ENCODE data around the gene ERVV-1.

Gene ERVV-1

GRCh38 chr19:53034054-53034453 is 20.3 kb downstream of the ERVV-1 start:
- no peak for DNase-seq

GRCh38 chr19:53034948-53035675 is 21.4 kb downstream of the ERVV-1 start:
- DNase-seq = no peak

- DNase-seq = peak; percentile 17 to 74
These were observed 23.7 kb downstream of the ERVV-1 start for GRCh38 chr19:53037101-53038097.

DNA sequence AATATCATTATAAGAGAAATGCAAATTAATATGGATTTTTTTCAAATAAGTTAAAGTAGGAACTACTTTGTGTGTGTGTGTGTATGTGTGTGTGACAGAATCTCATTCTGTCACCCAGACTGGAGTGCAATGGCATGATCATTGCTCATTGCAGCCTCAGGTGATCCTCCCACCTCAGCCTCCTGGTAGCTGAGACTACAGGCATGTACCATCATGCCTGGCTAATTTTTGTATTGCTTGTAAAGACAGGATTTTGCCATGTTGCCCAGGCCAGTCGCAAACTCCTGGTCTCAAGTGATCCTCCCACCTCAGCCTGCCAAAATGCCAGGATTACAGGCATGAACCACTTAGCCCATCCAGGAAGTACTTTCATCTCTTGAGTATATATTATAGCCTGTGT is 27.6 kb downstream of the ERVV-1 start:
- DNase-seq = no peak

DNA sequence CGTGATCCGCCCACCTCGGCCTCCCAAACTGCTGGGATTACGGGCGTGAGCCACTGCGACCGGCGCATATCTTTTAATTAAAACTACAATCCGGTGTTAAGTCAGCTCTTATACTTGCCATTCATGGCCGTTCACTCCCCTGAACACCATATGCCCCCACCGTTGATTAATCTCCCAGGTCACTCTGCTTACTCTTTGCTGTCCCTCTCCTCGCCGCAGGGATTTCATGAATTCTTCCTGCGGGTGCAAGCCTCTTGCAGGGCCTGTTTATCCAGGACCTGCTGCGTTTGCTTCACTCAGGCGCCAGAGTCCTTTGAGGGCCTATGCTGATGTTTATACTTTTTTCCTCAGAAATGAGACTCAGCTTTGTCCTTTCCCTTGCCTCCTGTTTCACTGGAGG is 31.8 kb downstream of the ERVV-1 start:
- no peak for DNase-seq

GRCh38 chr19:53047379-53047778 is 33.7 kb downstream of the ERVV-1 start:
- no peak for DNase-seq

DNA sequence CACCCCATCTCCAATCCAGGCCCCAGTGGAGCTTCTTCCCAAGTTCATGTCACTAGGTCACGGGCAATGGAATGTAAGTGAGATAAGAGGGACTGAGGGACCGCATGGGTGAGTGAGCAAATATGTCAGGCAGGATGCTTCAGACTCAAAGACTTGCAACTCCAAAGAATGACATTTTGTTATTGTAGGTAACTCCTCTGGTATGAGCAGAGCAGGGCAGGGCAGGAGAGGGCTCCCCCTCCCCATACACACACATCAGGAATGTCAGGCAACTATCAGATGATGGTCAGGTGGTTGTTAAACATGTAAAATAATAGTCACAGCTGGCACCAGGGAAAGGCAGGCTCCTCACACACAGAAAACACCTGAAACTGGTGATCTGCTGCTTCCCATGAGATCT is 41.4 kb downstream of the ERVV-1 start:
- DNase-seq = no peak

GRCh38 chr19:53057904-53058580 is 44.3 kb downstream of the ERVV-1 start:
- DNase-seq = peak; percentile 53 to 86

All from NCI-H526 (cell line).